Liver (tissue), 3 donors: Measurements from ENCODE around the gene MCF2L.

Experiments used
- ATF3 ChIP-seq: IDR thresholded peaks from 2 replicates; pipeline ENCODE4 v1.6.1; 2016; ENCODE audit warnings: antibody characterized with exemption
- CTCF ChIP-seq: fragments of 150-350 bp; IDR thresholded peaks from 2 replicates; pipeline ENCODE4 v1.5.1; 2017; ENCODE audit warnings: improper control_type of control experiment, low read depth, low read length; ENCODE audit not compliant: missing input control
- HNF4G ChIP-seq: IDR thresholded peaks from 2 replicates; pipeline ENCODE4 v1.6.1; 2016; ENCODE audit warnings: antibody characterized with exemption
- JUND ChIP-seq, 2 donors: IDR thresholded peaks; 2 replicates each; pipeline ENCODE4 v1.6.1; 2016; ENCODE audit warnings: antibody characterized with exemption in 2 of 2
- MAX ChIP-seq: IDR thresholded peaks from 2 replicates; pipeline ENCODE4 v1.6.1; 2016; ENCODE audit warnings: antibody characterized with exemption
- RAD21 ChIP-seq, 2 donors: IDR thresholded peaks; 2 replicates each; pipeline ENCODE4 v1.6.1; 2016; ENCODE audit warnings: antibody characterized with exemption in 2 of 2, mild to moderate bottlenecking in 2 of 2
- REST ChIP-seq: IDR thresholded peaks from 2 replicates; pipeline ENCODE4 v1.6.1; 2016; ENCODE audit warnings: antibody characterized with exemption, mild to moderate bottlenecking
- RXRA ChIP-seq, 2 donors: IDR thresholded peaks; 2 replicates each; pipeline ENCODE4 v1.6.1; 2017 to 2018; ENCODE audit warnings: antibody characterized with exemption in 2 of 2, mild to moderate bottlenecking in 1 of 2
- TAF1 ChIP-seq: conservative IDR thresholded peaks from 2 replicates; pipeline ENCODE4 v1.6.1; 2016; ENCODE audit warnings: antibody characterized with exemption, mild to moderate bottlenecking
- YY1 ChIP-seq: IDR thresholded peaks from 2 replicates; pipeline ENCODE4 v1.6.1; 2016; ENCODE audit warnings: antibody characterized with exemption, mild to moderate bottlenecking
- ZBTB33 ChIP-seq: IDR thresholded peaks from 2 replicates; pipeline ENCODE4 v1.6.1; 2016; ENCODE audit warnings: antibody characterized with exemption
- donor health status: healthy.
- donor health status: healthy.

GRCh38 chr13:113045251-113046127, 76.5 kb downstream of the MCF2L start:
- TF ChIP-seq JUND (IDR thresholded peaks at IDR 0.05) (no peak), CTCF (no peak), MAX (no peak), HNF4G (no peak), RAD21 (IDR thresholded peaks at IDR 0.05) (no peak), REST (no peak), RXRA (IDR thresholded peaks at IDR 0.05) (no peak), TAF1 (no peak), YY1 (no peak), ATF3 (no peak), ZBTB33 (no peak)
